ENCODE data around the gene SPP1. TPM values are rescaled to one million over a fixed set of nuclear protein-coding genes. Genes with fewer than 3 reads are reported as not detected.

Gene SPP1
- polyA plus RNA-seq, 1 donor (not counting 4 experiments of a cell fraction or from before 2014, with no cell fraction given) = 0.84 TPM

GRCh38 chr4:88002786-88003185, 27.3 kb downstream of the SPP1 start:
- Histone ChIP-seq H3K4me3 (ENCODE audit: control insufficient read depth in 2 of 3, extremely low read depth in 1 of 3, insufficient read depth in 2 of 3, low read depth in 1 of 3, low read length in 3 of 3) (no peak overlapping the region), H3K79me2 (ENCODE audit: control insufficient read depth, insufficient read depth, low read length) (peaks cover under 1% of the 10 kb centered on the region), H3K27me3 (ENCODE audit: control insufficient read depth, extremely low read depth, insufficient read depth, low read length) (no peaks in the 10 kb centered on the region), H4K20me1 (ENCODE audit: control insufficient read depth, extremely low read depth, insufficient read depth, low read length) (no peaks in the 10 kb centered on the region), H3K27ac (ENCODE audit: control insufficient read depth, insufficient read depth, low read length) (no peak overlapping the region), H3K9ac (ENCODE audit: control insufficient read depth, extremely low read depth, insufficient read depth, low read length) (no peak overlapping the region), H3K4me1 (ENCODE audit: control insufficient read depth, extremely low read depth, insufficient read depth, low read length) (no peaks in the 10 kb centered on the region), H3K9me1 (ENCODE audit: control insufficient read depth, extremely low read depth, insufficient read depth, low read length) (no peaks in the 10 kb centered on the region), H3K4me2 (ENCODE audit: control insufficient read depth, extremely low read depth, insufficient read depth, low read depth, low read length) (no peak overlapping the region), H2AFZ (ENCODE audit: control insufficient read depth, low read length) (no peak overlapping the region), H3K9me3 (ENCODE audit: control insufficient read depth, low read depth, low read length) (no peaks in the 10 kb centered on the region), H3K36me3 (ENCODE audit: control insufficient read depth in 2 of 2, extremely low read depth in 1 of 2, insufficient read depth in 2 of 2, low read length in 2 of 2) (no peaks in the 10 kb centered on the region)
- dilution Hi-C loops (cut with MboI; ENCODE audit: extremely low pct_ligation_motif_present, low sequenced_read_pairs) = no loop called here
- no peak for TF ChIP-seq EZH2 (IDR thresholded peaks at IDR 0.05; ENCODE audit: low read length)
- no peak for TF ChIP-seq CTCF (optimal IDR thresholded peaks at IDR 0.05 in 1 of 3, IDR thresholded peaks at IDR 0.05 in 1 of 3, conservative IDR thresholded peaks at IDR 0.05 in 1 of 3; ENCODE audit: extremely low read depth in 1 of 3, insufficient read depth in 2 of 3, low read length in 3 of 3)
- no peak for DNase-seq (ENCODE audit: low read depth, low spot score)
- FAIRE-seq = no peak

GRCh38 chr4:88003261-88003660, 27.7 kb downstream of the SPP1 start:
- no peak for TF ChIP-seq EZH2 (IDR thresholded peaks at IDR 0.05; ENCODE audit: low read length)

GRCh38 chr4:88005076-88005475, 29.6 kb downstream of the SPP1 start:
- H3K79me2 ChIP-seq (ENCODE audit: control insufficient read depth, insufficient read depth, low read length) = peaks cover 22% of the 10 kb centered on the region
- DNase-seq (ENCODE audit: low read depth, low spot score) = no peak
- dilution Hi-C loops (cut with MboI; ENCODE audit: extremely low pct_ligation_motif_present, low sequenced_read_pairs) = no loop called here
- no peaks in the 10 kb centered on the region for H3K27me3 ChIP-seq (ENCODE audit: control insufficient read depth, extremely low read depth, insufficient read depth, low read length)
- no peak overlapping the region for H3K4me3 ChIP-seq (ENCODE audit: control insufficient read depth in 2 of 3, extremely low read depth in 1 of 3, insufficient read depth in 2 of 3, low read depth in 1 of 3, low read length in 3 of 3)
- no peak overlapping the region for H2AFZ ChIP-seq (ENCODE audit: control insufficient read depth, low read length)
- TF ChIP-seq EZH2 (IDR thresholded peaks at IDR 0.05; ENCODE audit: low read length) = no peak
- TF ChIP-seq CTCF (optimal IDR thresholded peaks at IDR 0.05 in 1 of 3, IDR thresholded peaks at IDR 0.05 in 1 of 3, conservative IDR thresholded peaks at IDR 0.05 in 1 of 3; ENCODE audit: extremely low read depth in 1 of 3, insufficient read depth in 2 of 3, low read length in 3 of 3) = no peak
- peaks cover 2% of the 10 kb centered on the region for H4K20me1 ChIP-seq (ENCODE audit: control insufficient read depth, extremely low read depth, insufficient read depth, low read length)
- H3K9ac ChIP-seq (ENCODE audit: control insufficient read depth, extremely low read depth, insufficient read depth, low read length) = no peak overlapping the region
- no peaks in the 10 kb centered on the region for H3K9me1 ChIP-seq (ENCODE audit: control insufficient read depth, extremely low read depth, insufficient read depth, low read length)
- no peak for FAIRE-seq
- no peaks in the 10 kb centered on the region for H3K9me3 ChIP-seq (ENCODE audit: control insufficient read depth, low read depth, low read length)
- H3K27ac ChIP-seq (ENCODE audit: control insufficient read depth, insufficient read depth, low read length) = no peak overlapping the region
- H3K4me2 ChIP-seq (ENCODE audit: control insufficient read depth, extremely low read depth, insufficient read depth, low read depth, low read length) = no peak overlapping the region
- no peaks in the 10 kb centered on the region for H3K36me3 ChIP-seq (ENCODE audit: control insufficient read depth in 2 of 2, extremely low read depth in 1 of 2, insufficient read depth in 2 of 2, low read length in 2 of 2)
- H3K4me1 ChIP-seq (ENCODE audit: control insufficient read depth, extremely low read depth, insufficient read depth, low read length) = peaks cover 18% of the 10 kb centered on the region

More at GRCh38 chr4:88003261-88003660, 27.7 kb downstream of the SPP1 start:
- H3K4me3 ChIP-seq (ENCODE audit: control insufficient read depth in 2 of 3, extremely low read depth in 1 of 3, insufficient read depth in 2 of 3, low read depth in 1 of 3, low read length in 3 of 3) = no peak overlapping the region
- no peaks in the 10 kb centered on the region for H3K27me3 ChIP-seq (ENCODE audit: control insufficient read depth, extremely low read depth, insufficient read depth, low read length)
- H3K4me2 ChIP-seq (ENCODE audit: control insufficient read depth, extremely low read depth, insufficient read depth, low read depth, low read length) = no peak overlapping the region
- FAIRE-seq = no peak
- peak overlapping the region; percentile 12 for H2AFZ ChIP-seq (ENCODE audit: control insufficient read depth, low read length)
- dilution Hi-C loops (cut with MboI; ENCODE audit: extremely low pct_ligation_motif_present, low sequenced_read_pairs) = no loop called here
- peaks cover 5% of the 10 kb centered on the region for H3K79me2 ChIP-seq (ENCODE audit: control insufficient read depth, insufficient read depth, low read length)
- H3K9me1 ChIP-seq (ENCODE audit: control insufficient read depth, extremely low read depth, insufficient read depth, low read length) = no peaks in the 10 kb centered on the region
- no peaks in the 10 kb centered on the region for H4K20me1 ChIP-seq (ENCODE audit: control insufficient read depth, extremely low read depth, insufficient read depth, low read length)
- no peak for DNase-seq (ENCODE audit: low read depth, low spot score)
- H3K4me1 ChIP-seq (ENCODE audit: control insufficient read depth, extremely low read depth, insufficient read depth, low read length) = no peaks in the 10 kb centered on the region
- no peaks in the 10 kb centered on the region for H3K36me3 ChIP-seq (ENCODE audit: control insufficient read depth in 2 of 2, extremely low read depth in 1 of 2, insufficient read depth in 2 of 2, low read length in 2 of 2)
- H3K9me3 ChIP-seq (ENCODE audit: control insufficient read depth, low read depth, low read length) = no peaks in the 10 kb centered on the region
- H3K27ac ChIP-seq (ENCODE audit: control insufficient read depth, insufficient read depth, low read length) = no peak overlapping the region
- no peak overlapping the region for H3K9ac ChIP-seq (ENCODE audit: control insufficient read depth, extremely low read depth, insufficient read depth, low read length)
